Measurements from ENCODE around the gene LTBP3.
"Not testable (repeated sequence)": the region's sequence is repeated elsewhere in the genome, so short reads cannot be mapped to it uniquely, and the experiment has no call there.

LTBP3 gene

GRCh38 chr11:65538232-65538914 is 19.8 kb downstream of the LTBP3 start:
- in situ Hi-C loops (cut with MboI; ENCODE audit: low sequenced_read_pairs) = no loop called here

- in situ Hi-C loops (cut with MboI; ENCODE audit: low sequenced_read_pairs) = no loop called here
Measured at GRCh38 chr11:65537620-65538231, 20.4 kb downstream of the LTBP3 start.

- in situ Hi-C loops (cut with MboI; ENCODE audit: low sequenced_read_pairs) = no loop called here
Measured at GRCh38 chr11:65537296-65537597, 20.9 kb downstream of the LTBP3 start.

DNA sequence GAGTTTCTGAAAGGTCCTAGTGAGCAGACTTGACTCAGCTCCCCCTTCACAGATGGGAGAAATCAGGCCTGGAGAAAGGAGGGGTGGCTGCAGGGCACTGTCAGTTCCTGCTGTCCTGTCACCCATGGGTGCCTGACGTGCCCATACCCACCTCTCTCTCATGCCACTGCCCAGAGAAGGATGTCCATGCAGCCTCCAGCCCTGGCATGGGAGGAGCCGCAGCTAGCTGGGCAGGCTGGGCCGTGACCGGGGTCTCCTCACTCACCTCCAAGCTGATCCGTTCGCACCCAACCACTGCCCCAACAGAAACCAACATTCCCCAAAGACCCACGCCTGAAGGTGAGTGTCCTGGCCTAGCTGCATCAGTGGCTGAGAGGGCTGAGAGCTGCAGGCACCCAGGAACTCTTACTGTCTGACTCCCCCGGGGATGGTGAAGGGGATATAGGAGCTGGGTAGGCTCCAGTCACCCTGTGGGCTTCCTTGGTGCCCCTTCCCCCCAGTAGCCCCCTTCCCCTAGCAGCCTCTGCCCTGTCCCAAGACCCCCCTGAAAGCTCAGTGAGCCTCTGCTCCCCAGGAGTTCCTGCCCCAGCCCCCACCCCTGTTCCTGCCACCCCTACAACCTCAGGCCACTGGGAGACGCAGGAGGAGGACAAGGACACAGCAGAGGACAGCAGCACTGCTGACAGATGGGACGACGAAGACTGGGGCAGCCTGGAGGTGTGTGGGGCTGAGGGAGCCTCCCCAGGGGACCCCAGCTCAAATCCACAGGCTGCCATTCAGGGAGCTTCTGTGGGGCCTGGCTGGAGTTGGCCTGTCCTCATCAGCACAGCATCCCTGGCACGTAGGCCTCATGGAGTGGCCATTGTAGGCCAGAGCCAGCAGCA is 21.5 kb downstream of the LTBP3 start:
- in situ Hi-C loops (cut with MboI; ENCODE audit: low sequenced_read_pairs) = no loop called here

GRCh38 chr11:65535102-65535501 is 23.1 kb downstream of the LTBP3 start:
- in situ Hi-C loops (cut with MboI; ENCODE audit: low sequenced_read_pairs) = no loop called here

- in situ Hi-C loops (cut with MboI; ENCODE audit: low sequenced_read_pairs) = no loop called here
Measured at GRCh38 chr11:65532388-65533064, 25.6 kb downstream of the LTBP3 start.

DNA sequence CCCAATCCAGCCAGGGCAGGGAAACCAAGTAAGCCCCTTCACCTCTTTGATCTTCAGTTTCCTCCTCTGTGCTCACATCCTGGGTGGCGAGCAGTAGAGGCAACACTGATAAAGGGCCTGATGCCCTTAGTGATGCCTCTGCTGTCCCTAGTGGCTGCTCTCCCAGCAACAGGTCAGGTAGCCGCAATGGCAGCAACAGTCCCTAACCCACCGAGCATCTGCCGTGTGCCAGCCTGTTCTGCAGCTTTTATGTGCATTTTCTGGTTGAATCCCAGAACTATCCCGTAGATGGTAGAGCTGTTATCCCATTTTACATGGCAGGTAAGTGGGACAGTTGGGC is 28.0 kb downstream of the LTBP3 start:
- in situ Hi-C loops (cut with MboI; ENCODE audit: low sequenced_read_pairs) = no loop called here

GRCh38 chr11:65529475-65530156 is 28.5 kb downstream of the LTBP3 start:
- in situ Hi-C loops (cut with MboI; ENCODE audit: low sequenced_read_pairs) = no loop called here

DNA sequence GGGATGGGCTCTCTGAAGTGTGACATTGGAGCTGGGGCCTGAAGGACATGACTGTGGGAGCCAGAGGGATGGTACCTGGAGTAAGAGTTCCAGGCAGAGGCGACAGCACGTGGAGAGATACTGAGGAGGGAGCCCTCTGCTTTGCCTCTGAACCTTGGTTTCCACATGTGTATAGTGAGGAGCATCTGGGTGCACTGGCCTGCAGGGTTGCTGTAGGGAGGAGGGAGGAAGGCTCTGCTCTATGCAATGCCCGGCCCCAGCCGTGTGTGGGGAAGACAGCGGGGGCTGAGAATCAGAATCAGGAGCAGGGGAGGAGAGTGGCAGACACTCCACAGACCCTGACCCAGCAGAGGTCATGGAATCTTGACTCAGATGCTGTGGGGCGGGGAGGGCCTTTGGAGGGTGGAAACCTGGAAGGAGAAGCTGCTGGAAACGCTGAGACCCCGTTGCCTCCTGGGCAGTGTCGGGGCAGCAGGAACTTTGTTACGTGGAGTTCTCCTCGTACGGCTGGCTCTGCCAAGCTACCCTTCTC is 29.3 kb downstream of the LTBP3 start:
- in situ Hi-C loops (cut with MboI; ENCODE audit: low sequenced_read_pairs) = no loop called here

GRCh38 chr11:65526744-65527143 is 31.4 kb downstream of the LTBP3 start:
- in situ Hi-C loops (cut with MboI; ENCODE audit: low sequenced_read_pairs) = no loop called here

GRCh38 chr11:65525546-65526480 is 32.3 kb downstream of the LTBP3 start:
- in situ Hi-C loops (cut with MboI; ENCODE audit: low sequenced_read_pairs) = no loop called here

DNA sequence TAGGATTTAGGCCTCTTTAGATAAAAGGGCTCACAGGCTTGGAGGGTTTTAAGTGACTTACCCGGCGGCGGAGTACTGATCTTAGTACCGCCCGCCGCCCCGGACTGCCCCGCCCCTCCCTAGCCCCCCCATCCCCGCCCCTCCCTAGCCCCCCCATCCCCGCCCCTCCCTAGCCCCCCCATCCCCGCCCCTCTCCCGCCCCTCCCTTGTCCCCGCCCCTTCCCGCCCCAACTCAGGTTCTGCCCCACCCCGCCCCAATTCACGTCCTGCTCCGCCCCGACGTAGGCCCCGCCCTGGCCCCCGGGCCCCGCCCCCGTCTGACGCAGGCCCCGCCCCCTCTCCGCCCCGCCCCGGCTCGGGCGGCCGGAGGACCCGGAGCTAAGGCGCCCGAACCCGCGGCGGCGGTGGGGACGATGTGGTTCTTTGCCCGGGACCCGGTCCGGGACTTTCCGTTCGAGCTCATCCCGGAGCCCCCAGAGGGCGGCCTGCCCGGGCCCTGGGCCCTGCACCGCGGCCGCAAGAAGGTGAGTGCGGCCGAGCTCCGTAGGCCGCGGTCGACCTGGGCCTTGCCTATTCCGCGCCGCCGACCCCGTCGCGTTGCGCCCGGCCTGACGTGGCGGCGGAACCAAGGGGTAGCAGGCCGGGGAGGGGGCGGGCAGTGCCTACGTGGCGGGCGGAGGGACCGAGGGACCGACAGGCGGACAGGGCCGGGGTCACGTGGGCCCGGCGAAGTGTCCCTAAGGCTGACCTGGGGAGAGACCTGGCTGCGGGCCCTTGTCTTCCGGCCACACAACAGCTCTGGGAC is 33.2 kb downstream of the LTBP3 start, which contains the start of gene SCYL1:
Gene SCYL1, plus strand, starts transcription at position 343 of the 805 bp plus-strand sequence. Its CDS starts 71 bp downstream, at position 414.
- in situ Hi-C loops (cut with MboI; ENCODE audit: low sequenced_read_pairs) = no loop called here

GRCh38 chr11:65524014-65524740 is 34.0 kb downstream of the LTBP3 start:
- in situ Hi-C loops (cut with MboI; ENCODE audit: low sequenced_read_pairs) = no loop called here

DNA sequence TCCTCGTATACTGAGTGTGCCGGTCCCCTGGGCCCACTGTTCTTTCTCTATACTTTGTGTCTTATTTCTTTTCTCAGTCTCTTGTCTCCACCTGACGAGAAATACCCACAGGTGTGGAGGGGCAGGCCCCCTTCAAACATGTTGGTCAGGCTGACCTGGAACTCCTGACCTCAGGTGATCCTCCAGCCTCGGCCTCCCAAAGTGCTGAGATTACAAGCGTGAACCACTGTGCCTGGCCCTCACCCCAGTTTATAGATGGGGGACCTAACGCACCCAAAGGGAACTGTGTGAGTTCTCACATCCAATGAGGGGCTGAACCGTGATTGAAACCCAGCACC is 34.6 kb downstream of the LTBP3 start:
- in situ Hi-C loops (cut with MboI; ENCODE audit: low sequenced_read_pairs) = not testable (repeated sequence)

DNA sequence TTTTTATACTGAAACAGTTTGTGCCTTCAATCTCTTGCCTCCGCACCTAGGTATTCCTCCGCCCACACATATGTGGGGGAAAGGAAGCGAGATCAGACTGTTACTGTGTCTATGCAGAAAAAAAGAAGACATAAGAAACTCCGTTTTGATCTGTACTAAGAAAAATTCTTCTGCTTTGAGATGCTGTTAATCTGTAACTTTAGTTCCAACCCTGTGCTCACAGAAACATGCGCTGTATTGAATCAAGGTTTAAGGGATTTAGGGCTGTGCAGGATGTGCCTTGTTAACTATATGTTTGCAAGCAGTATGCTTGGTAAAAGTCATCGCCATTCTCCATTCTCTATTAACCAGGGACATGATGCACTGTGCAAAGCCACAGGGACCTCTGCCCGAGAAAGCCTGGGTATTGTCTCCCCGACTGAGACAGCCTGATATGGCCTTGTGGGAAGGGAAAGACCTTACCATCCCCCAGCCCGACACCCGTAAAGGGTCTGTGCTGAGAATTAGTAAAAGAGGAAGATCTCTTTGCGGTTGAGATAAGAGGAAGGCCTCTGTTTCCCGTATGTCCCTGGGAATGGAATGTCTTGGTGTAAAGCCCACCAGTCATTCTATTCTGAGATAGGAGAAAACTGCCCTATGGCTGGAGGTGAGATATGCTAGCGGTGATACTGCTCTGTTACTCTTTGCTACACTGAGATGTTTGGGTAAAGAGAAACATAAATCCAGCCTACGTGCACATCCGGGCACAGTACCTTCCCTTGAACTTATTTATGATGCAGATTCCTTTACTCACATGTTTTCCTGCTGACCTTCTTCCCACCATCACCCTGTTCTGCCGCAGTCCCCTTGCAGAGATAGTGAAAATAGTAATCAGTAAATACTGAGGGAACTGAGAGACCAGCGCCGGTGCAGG is 35.2 kb downstream of the LTBP3 start:
- in situ Hi-C loops (cut with MboI; ENCODE audit: low sequenced_read_pairs) = not testable (repeated sequence)

DNA sequence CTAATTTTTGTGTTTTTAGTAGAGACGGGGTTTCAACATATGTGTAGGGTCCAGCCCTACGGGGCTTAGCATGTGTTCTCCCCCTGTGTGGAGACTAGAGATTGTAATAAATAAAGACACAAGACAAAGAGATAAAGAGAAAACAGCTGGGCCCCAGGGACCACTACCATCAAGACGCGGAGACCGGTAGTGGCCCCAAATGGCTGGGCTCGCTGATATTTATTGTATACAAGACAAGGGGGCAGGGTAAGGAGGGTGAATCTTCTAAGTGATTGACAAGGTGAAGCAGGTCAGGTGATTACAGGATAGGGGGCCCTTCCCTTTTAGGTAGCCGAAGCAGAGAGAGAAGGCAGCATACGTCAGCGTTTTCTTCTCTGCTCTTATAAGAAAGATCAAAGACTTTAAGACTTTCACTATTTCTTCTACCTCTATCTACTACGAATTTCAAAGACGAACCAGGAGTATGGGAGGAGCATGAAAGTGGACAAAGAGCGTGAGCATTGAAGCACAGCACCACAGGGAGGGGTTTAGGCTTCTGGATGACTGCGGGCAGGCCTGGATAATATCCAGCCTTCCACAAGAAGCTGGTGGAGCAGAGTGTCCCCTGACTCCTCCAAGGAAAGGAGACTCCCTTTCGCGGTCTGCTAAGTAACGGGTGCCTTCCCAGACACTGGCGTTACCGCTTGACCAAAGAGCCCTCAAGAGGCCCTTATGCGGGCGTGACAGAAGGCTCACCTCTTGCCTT is 36.2 kb downstream of the LTBP3 start:
- in situ Hi-C loops (cut with MboI; ENCODE audit: low sequenced_read_pairs) = not testable (repeated sequence)
